GM19397 (cell line): ENCODE measurements around the gene EXOC4.
"Not testable (repeated sequence)": the region's sequence is repeated elsewhere in the genome, so short reads cannot be mapped to it uniquely, and the experiment has no call there.

ENCODE experiments used
- ATAC-seq: cut with Tn5 transposase; IDR thresholded peaks from one replicate; pipeline ENCODE4 v1.9.1; 2021; ENCODE audit warnings: mild to moderate bottlenecking, moderate library complexity; ENCODE audit not compliant: unreplicated experiment

Gene EXOC4

DNA sequence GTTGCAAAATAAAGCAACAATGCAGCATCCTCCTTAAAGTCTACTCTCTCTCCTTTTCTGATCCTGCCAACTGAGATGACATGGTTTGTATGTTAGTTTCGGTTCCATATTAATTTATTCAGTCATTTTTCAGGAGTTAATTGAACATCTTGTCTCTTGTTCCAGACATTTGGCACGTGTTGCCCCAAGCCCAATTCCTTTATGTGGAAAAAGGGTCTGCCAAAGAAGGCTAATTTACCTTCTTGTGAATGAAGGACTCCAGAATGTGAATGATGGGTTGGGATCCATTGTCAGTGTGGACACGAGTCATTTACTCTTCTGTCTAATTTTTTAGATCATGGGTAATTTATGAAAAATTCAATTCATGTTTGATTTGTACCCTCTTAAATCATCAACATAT, 523.4 kb downstream of the EXOC4 start:
- ATAC-seq: no peak

DNA sequence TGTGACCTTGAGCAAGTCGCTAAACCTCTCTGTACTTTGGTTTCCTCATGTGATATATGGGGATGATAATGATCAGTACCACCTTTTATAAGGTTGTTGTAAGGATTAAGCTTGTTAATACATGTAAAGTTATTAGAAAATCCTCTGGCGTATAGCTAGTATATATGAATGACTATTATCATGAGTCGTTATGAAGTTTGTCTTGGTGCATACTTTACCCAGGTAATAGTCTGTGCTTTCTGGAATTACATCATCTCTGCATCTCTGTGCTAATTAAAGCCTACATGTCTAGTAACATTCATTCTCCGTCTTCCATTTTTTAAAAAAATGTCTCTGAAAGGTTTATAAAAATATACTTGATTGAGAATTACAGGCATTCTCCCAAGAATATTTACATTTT, 524.8 kb downstream of the EXOC4 start:
- no peak for ATAC-seq

DNA sequence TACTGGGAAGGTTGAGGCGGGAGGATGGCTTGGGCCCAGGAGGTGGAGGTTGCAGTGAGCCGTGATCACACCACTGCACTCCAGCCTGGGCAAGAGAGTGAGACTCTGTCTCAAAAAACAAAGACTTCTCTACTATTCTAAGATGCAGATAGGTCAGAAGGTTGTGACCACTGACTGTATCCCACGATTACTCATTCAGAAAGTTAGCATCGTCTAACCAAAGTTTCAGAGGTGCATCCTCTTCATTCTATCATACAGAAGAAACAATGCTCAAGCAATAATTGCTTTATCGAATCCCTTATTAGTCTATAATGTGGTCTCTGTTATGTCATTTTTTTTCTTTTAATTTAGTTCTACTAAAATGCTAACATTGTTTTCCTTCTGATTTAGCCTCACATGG, 525.6 kb downstream of the EXOC4 start:
- ATAC-seq: peak; percentile 82

DNA sequence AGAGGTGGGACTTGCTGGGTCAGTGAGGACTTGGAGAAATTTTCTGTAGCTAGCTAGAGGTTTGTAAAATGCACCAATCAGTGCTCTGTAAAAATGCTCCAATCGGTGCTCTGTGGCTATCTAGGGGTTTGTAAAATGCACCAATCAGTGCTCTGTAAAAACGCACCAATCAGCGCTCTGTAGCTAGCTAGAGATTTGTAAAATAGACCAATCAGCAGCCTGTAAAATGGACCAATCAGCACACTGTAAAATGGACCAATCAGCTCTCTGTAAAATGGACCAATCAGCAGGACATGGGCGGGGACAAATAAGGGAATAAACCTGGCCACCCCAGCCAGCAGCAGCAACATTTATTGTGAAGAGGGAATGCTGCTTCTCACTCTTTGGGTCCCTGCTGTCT, 526.7 kb downstream of the EXOC4 start:
- not testable (repeated sequence) for ATAC-seq

DNA sequence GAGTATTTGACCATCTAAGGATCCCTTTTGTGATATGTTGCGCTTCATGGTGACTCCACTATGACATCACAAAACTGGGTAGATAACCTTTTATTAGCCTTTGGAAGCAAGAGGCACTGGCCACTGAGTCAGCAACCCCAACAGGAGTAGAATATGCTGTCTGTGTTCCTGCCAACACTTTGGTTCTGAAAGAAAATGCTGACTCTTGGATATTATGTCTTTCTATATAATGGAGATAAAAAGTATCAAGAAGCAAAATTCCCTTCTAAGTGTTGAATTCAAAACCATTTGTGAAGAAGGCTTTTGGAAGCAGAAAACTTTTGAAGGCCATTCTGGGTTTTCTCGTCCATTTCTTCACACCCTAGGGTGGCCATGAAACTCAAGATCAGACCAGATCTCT, 528.0 kb downstream of the EXOC4 start:
- no peak for ATAC-seq

DNA sequence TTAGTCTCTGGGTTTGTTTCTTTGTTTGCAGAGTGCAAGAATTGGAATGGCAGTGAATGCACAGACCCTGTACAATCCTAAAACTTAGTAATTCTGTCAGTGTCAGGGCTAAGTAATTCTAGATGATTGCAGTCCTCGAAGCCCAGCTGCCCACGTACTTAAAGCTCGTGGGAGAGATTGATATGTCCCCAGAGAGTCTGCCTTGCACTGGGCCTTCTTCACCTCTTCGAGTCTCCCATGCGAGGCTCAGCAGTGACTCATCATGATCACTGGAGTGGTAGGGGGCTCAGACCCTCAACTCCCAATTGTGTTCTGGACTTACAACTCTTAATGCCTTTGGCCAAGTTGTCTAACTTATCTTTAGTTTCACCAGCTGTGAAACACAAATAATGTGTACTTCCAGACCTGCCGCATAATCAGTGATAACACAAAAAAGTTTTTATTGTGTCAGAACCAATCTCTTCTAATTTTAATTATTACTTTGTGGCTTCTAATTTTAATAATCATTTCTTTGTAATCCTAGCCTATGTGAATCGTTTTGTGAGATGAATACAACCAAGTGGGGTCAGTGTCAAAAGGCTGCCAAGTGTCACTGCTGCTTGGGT, 528.7 kb downstream of the EXOC4 start:
- ATAC-seq: no peak

DNA sequence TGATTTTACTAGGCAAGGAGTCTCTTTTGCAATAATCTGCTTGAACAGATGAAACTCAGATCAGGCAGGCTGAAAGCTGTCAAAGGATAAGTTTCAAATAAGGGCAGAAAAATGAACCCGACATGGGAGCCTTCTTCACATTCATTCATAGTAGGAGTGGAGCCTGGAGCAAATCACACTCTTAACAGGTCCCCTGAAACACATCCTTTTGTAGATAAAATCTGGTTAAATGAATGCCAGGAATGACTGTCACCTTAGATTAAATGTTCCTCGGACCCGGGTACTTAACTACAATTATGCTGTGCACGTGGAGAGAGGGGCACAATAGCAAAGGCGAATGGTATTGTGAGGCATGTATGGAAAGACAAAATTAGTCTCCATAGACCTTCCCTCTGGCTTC, 529.6 kb downstream of the EXOC4 start:
- ATAC-seq: no peak

DNA sequence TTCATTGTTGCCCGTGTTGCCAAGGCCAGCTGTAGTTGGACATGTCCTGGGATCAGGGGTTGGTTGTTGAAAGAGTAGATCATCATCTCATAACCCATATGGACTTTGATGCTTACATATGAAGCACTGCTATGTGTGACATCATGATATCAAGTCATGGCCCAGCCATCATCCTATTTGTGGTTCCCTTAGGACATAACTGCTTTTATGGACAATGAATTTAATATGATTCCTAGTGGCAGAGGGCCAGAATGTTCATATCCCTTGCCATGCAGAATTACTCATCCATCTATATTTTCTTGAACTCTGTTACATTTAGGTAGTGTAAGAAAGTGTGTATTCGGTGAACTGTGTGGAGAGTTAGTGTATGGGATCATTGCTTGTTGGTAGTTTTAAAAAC, 530.4 kb downstream of the EXOC4 start:
- ATAC-seq: no peak

DNA sequence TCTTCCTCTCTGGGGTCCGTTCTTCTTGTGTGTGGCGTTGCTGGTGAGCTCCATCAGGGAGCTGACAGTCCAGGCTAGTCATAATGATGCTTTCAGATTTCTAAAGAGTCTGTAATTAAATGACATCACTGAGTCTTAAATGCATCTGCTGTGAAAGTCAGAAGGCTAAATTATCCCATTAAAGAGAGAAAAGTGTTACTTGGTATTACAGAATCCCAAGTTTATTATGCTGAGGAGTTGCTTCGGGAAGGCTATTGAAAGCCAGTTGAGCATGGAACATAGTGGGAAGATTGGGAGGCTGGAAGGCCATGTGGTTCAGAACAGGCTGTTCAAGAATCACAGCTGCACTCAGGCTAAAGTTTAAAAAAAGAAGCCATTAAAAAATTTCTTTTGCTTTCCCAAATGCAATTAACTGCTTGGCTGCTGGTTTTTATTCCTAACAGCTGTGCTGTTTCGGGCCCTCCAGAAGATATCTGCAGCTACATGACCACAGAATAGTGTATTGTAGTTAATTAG, 531.7 kb downstream of the EXOC4 start:
- no peak for ATAC-seq

DNA sequence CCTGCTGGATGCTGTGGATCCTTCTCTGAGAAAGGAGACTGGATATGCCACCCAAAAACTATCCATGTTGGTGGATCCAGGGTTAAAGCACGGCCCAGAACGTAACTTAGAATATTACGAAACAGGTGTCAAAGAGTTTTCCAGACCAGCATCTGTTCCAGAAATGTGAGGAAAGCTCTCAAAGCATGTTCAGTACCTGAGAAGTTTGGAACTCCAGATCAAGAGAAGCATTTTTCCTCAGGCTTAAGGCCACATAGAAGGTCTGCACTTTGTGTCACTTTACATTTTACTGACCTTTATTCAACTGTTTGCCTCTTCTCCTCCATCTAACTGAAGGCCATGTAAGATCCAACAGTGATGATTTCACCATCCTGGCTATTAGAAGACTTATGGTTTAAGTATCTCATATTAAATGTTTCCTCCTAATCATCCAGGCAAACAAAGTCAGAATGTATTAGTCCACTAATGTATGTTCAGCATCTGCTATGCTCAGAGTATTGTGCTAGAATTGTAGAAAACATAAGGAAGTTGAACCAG, 533.6 kb downstream of the EXOC4 start:
- ATAC-seq: no peak

DNA sequence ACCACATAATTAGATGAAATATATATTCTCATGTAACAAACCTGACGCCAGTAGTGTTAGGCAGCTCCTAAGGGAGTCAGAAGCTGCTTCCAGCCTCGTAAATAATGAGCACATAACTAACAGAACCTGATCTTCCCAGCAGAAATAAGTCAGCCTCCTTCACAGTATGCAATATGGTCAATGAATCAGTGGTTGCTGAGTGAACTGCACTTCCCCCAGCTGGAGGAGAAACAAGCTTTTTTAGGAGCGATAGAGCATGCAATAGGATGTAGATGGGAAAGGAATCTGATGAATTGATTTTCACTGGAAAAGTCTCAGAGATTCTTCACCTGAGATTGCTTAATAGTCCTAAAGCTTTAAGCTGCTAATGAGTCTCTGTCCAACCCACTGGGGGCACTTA, 537.1 kb downstream of the EXOC4 start:
- ATAC-seq: no peak

DNA sequence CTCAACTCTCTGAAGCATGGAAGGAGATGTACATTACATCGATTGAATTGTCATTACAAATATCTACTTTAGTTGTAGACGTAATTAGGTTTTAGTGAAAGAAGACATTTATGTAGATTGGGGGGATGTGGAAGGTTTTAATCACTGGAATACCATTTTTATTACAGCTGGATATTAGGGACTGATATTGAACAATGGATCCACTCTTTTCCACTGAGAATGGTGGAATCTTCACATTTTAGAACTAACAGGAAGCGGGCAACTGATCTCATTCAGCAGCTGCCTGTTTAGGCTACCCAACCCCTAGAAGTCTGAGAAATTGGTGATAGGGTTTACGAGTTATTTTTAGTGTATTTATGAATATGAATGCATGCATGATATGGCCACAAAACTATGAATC, 538.0 kb downstream of the EXOC4 start:
- no peak for ATAC-seq

DNA sequence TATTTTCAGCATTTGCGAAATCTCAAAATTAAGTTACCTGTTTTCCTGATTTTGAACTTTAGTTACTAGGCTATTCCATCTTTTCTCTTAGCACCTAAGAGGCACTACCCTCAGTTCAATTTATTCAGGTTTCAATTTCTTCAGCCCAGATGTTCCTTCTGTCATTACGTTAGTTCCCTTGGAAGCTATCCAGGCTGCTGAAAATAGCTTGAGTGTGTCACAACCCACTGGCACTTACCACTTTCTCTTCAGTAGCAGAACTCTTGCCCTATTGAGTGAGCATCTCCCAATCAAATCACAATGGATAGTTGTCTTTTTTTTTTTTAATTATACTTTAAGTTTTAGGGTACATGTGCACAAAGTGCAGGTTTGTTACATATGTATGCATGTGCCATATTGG, 541.6 kb downstream of the EXOC4 start:
- no peak for ATAC-seq

DNA sequence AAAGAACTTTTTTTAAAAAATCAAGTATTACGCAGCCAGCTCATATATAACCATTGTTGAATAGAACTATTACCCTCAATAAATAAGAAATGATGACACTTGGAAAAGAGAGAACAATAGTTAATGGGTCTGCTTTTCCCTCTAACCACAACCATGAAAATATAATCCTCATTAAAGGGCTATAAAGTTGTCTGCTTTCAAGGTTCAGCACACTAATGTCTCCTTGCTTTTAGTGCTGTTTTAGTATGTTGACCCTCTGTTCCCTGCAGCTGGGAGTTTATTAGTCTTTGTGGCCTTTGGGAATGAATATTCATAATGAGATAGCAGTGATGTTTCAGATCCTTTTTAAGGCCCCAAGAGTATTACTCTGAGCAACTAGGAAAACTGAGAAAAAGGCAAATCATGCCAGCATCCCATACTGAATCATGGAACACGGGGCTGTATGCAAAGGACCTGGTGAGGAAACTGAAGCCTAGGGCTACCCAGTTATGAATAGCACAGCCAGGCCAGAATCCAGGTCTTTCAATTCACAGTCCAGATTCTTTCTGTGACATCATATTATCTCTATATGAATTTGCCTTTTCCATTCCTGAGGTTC, 542.3 kb downstream of the EXOC4 start:
- no peak for ATAC-seq

DNA sequence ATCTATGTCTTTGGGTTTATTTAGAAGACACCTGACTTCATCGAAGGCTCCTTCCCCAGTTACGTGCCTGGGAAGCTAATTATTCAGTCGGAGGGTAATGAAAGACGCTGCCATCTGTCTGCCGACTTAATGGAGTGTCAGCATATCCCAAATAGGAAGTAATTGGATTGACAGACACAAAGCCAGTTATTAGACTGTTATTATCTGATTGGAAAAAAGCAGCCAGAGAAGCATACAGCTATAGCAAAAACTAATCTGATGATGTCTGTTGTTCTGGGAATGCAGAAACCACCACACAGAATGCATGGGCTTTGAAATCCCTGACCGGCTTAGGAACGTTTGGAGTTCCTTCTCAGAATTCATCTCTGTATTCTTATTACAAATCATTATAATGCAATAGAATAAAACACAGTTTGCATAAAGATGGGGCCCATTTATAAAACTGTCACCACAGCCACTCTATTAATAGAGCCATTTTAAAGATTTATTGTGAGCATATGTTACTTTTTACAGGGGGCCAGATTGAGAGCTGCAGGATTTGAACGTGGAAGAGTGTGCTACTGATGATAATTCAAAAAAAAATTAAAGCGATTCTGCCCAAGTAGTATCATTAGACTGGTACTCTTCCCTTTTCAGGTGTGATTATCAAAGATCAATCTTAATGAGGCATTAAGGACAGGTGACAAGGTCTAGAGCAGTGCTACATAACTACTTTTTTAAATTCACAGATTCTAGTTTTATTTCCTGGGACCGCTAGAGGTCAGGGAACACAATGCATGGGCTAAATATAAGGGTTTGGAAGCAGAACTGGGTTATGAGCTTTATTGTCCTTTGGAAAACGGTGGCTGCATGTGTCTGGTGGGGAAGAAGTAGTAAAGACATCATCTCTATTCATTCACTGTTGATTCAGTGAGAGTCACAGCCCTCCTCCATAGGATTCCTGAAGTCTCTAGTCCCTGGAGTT, 544.2 kb downstream of the EXOC4 start:
- ATAC-seq: no peak

DNA sequence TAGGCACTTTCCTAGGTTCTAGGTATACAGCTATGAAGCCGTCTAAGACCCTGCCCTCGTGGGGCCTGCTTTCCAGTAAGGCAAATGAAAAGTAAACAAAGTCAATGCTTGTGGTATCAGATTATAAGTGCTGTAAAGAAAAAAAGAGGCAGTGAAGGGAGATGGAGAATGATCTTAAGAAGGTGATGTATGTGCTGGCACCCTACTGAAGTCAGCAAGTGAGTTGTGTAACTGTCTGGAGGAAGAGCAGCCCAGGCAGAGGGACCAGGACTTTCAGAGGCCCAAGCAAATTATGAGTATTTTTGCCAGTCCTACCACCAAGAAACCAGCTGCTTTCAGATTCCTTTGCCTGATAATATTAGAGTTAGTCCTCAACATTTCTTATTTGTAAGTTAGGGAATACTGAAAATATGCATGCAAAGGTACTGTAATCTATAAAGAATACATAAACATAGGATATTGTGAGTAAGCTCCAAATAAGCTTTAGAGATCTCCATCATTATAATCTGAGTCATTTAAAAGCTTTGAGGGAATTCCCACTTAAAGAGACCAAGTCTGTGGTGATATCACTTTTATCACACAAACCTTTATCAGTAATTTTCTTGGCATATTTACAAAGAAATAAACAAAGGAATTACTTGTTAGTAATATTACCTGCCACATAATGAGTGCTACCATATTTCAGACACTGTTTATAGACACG, 545.1 kb downstream of the EXOC4 start:
- ATAC-seq: no peak

DNA sequence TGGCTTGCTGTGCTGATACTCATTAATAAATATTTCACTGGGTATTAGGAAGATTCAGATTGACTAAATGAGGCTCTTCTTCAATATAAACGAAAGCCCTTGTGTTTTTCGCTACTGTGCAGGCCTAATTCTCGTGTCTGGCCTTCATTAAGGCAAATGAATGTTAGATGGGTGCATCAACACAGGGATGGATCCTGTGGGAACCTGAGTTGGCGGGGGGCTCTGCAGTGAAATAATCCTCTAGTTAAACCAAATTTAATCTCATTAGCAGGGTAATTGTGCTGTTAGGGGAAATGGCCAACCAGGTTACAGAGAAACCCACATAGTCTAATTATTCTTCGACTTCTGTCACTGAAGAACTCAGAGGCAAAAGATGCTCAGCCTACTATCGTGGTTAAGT, 548.5 kb downstream of the EXOC4 start:
- ATAC-seq: no peak

DNA sequence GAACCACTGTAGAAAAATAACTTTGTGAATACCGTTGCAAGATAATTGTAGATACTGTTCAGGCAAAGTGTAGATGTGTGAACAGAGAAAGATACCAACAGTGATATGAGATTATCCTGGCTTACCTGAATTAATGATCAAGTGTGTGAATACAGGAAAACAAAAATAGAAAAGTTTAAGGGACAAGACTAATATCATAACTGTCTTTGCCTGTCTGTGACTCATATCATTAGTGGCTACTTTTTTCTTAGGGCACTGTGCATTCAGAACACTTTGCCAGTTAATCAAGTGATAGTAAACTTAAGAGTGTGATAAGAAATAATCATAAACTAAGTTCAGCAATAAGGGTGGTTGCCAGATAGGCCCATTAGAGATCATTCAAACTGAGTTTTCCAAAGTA, 551.2 kb downstream of the EXOC4 start:
- ATAC-seq: no peak

DNA sequence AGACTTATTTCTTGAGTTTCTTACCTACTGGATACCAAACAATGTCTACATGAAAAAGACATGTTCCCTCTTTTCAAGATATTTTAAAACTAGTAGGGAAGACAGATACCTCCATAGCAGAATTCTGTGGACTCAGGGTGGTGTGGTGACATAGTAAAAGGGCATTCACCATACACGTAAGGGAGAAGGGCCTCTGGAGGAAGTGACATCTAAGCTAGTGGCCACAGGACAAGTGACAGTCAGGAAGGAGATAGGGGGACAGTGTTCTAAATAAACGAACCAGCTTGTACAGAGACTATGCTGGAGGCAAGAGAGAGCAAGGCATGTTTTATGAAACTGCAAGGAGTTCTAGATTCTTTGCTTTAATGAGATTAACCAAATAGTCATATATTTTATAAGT, 552.5 kb downstream of the EXOC4 start:
- no peak for ATAC-seq

DNA sequence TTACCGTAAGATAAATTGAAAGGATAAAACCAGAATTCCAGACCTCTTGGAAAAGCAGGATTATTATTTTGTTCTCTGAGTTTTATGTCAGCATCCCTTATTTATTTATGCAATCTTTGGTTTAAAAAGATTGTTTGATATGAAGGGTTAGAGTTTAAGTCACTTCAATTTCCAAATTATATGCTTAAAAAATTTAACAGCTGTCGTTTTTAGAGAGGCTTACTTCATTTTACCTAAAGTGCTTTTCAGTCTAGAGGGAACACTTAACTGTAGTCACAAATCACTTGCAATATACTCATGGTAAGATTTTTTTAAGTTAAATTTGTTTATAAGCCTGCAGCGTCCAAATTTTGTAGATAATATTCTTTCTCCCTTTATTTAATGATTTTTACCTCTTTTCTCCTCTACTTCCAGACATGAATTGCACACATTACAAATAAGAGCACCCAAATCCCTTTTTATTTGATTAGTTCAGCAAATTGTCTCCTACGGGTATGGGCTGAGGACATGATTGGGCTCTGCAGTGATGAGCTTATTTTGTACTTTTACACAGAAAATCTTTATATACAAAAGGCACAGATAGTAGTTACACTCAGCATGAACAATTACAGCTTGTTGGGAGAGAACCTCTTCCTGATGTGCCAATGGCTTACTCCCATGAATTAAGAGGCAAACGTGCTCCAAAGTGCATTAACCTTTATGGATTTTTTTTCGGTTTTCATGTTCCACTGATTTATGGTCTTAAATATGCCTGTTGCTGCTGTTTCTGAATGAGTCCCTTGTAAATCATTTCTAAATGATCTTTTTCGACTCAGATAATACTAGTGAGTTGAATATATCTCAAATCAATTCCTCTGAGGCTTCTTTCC, 555.0 kb downstream of the EXOC4 start:
- ATAC-seq: no peak
